A172 (cell line): ENCODE results near the gene TTC32. TPM values are rescaled to one million over a fixed set of nuclear protein-coding genes. Genes with fewer than 3 reads are reported as not detected.

Experiments used
- DNase-seq: peaks from one replicate; pipeline ENCODE4 v3.0.0-alpha.2; 2015; ENCODE audit warnings: low spot score
- total RNA-seq: library from RNA; depleted of rRNA; stranded (reverse); fragments of >200 nt; shearing (Covaris generic); gene quantifications from 2 replicates; pipeline ENCODE4 v1.2.3, GENCODE V29; 2014; rRNA removed

TTC32 gene
- total RNA-seq, 1 experiment from 2014 or later: 4.2 TPM

DNA sequence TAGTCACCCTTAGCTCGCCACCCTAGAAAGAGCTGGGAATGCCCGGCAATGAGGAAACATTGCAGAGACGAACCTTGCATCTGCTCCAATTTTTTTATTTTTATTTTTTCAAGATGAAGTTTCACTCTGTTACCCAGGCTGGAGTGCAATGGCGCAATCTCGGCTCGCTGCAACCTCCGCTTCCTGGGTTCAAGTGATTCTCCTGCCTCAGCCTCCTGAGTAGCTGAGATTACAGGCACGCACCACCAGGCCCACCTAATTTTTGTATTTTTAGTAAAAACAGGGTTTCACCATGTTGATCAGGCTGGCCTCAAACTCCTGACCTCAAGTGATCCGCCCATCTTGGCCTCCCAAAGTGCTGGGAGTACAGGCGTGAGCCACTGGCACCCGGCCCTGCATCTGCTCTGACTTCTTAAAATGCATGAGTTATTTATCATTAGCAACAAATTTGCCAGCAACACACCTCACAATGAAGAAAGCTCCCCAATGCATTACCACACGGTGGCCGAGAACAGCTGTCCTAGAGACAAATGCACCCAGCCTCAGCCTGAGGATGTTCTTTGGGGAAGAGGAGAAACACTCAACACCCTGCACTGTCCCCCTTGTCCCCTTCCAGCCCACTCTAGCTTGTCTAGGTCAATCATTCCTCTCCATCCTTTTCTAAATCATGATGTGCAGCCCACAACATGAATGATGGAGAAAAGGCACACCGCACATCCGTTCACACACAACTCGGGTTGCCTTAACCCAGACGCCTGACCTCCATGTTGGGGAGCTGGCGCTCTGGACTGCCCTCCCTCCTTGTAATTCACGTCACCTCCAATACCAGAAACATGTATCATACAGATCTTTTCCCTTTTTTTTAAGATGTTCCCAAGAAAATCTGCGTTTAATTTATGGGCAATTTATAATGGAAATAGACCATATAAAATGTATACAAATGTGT lies 46.9 kb downstream of the TTC32 start:
- DNase-seq: no peak

DNA sequence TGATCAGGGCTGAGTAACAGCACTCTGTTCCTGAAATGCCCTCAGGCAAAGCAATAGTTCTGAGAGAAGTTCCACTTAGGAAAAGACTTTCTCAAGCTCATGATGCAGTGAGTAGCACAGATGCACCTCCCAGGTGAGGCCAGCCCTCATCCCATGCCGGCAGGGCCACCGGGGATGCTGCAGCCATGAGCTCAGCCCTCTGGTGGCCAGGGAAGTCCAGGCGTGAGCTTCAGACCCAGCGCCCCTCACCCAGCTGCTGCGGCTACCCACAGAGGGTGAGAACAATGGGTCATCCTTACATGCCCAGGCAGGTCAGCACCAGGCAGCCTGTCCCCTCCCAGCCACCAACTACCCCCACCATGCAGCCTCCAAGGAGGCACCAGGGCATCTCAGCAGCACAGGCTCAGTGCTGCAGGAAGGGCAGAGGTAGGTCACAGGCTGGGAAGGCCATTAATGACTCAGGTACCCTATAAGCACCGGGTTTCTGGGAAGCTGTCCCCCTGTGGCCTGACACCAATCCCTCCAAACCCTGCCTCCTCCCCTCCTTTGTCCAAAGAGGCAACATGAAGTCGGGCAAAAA lies 50.6 kb downstream of the TTC32 start:
- DNase-seq: no peak

DNA sequence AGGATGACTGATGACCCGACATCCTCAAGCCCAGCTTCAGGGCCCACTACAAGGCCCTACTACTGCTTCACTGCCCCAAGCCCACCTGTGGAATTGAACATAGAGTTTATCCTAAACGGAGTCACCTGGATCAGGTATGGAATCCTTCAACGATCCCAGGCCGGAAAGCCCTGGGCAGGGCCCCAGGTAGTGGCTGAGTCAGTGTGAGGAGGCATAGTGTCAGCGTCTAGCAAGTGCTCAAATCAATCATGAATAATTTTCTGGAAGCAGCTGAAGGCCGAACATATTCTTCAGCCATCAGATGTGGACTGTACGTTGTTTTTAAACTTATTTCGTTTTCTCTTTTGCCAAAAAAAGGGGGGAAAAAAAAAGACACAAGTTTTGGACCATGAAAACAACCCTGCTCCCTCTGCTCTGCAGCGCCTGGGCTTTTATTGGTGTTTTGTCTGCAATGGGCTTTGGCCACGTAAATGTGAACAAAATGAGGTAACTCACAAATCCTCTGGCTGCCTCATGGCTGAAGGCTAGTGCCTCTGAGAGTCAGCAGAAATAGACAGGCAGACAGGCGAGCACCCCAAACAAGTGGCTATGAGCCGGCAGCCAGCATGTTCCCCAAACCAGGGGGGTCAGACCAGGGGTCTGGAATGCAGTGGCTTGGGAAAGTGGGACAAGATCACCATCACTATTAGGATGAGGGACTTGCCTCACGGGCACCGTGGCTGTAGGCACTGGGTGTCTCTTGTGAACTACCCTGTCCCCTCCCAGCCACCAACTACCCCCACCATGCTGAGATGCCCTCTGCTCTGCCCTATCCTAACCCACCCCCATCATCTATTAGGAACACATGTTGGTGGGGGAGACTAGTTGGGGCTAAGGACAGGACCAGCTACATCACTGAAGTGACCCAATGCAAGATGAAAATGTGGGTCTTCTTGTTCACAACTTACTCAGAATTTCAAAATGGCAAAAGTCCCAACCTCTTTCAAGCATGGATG lies 51.4 kb downstream of the TTC32 start:
- DNase-seq: no peak

DNA sequence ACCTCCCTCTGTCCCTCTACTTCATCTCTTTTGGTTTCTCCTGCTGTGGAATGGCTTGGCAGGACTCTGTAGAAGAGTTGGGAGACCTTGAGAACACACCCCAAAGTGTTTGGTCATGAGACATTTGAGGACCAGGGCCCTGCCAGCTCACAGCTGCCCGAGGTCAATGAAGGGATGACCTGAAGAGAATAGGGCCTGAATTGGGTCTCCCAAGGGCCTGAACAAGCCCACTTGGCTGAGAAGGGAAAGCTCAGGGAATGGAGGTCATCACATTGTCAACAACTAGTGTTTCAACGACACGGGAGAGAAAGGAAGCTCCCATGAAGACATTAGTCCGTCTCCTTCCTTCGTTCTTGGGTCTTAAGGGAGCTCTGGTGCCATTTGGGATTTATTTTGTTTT lies 52.8 kb downstream of the TTC32 start:
- no peak for DNase-seq

DNA sequence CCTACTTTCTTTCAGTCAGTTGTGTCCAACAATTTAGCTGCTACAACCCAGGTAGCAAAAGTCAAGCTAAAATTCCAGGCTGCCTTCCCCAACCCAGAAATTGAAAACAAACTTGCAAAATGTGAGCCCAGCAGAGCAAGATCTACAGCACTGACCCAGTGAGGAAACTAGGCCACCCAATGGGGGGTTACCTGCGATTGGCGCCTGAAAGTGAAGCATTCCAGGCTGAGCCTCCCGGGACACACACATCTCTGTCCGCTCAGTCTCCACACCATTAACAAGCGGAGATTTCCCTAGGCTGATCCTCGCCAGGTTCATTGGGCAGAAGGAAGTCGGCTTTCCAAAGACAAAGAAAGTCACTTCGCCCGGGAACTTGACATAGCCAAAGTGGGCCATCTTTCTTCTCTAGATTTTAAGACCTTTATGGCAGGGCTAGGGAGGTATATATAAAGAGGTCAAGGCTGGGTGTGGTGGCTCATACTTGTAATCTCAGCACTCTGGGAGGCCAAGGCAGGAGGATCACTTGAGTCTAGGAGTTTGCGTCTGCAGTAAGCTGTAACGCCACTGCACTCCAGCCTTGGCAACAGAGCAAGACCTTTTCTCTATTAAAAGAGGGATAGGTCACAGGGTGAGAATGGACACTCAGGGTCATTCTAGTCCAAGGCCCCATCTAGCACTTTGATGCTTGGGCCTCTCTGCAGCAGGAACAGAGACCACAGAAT lies 53.6 kb downstream of the TTC32 start:
- no peak for DNase-seq

DNA sequence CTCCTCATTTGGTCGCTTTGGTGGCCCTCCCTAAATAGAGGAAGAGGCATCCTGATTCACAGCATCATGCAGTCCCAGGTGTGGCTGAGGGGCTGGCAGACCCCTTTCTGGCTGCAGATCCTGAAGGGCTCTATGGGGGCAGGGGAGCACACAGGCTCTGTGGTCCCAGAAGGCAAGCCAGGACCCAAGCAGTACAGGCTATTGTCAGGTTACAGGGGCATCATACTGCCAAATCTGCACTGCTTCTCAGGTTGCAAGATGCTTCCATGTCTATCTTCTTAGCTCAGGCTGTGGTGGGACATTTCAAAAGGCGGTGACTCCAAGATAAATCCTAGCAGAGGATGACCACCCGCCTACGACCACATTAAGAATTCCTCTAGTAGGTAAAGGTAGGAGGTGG lies 54.3 kb downstream of the TTC32 start:
- no peak for DNase-seq

Other genes starting within 250 kb of the TTC32 start
- 14.7 and 16.7 TPM in 2 replicates for gene WDR35, start 88.1 kb upstream of the TTC32 start, total RNA-seq
- gene MATN3, start 110.7 kb upstream of the TTC32 start, total RNA-seq: 13.4 and 16.1 TPM in 2 replicates
- gene LAPTM4A, start 149.6 kb upstream of the TTC32 start, total RNA-seq: 488 and 537 TPM in 2 replicates